HG03520 (cell line): ENCODE data around the gene GRAMD1A.
"Not testable (repeated sequence)": the region's sequence is repeated elsewhere in the genome, so short reads cannot be mapped to it uniquely, and the experiment has no call there.

Experiments
- ATAC-seq: cut with Tn5 transposase; IDR thresholded peaks from one replicate; pipeline ENCODE4 v1.9.1; 2021; ENCODE audit warnings: mild to moderate bottlenecking, moderate library complexity; ENCODE audit not compliant: unreplicated experiment

Gene GRAMD1A

DNA sequence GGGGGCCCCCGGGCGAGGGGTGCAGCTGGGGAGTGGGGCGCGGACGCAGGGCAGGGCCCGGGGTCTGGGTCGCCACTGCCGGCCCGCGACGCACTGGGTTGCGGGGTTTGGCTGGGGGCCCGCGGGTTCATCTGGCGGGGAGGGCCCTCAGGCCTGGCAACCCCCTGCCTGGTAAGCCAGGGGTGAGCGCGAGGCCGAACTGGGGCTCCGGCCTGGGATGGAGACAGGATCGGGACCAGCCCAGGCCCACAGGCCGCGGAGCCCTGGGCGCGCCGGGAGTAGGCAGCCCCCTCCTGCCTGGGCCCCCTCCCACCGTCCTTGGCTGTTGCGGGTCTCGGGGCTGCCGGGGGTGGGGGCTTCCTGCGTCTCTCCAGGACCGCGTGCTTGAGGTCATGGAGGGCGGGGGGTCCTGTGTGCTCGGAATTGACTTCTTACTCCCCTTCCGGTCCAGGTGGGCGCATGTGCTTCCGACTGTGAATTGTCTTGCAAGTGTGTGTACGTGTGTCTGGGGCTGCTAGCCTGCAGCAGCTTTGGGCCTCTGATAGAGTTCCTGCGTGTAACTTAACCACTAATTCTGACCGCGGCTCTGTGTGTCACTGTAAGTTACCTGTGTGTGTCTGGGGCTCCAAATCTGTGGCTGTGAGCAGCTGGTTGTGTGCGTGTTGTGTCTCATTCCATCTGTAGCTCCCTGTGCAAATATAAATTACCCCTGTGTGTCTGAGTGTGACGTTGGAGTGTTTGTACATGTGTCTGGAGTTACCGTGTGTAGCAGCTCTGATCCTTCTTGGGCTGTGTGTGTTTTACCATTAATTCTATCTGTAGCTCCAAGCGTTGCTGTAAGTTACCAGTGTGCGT, 751 bp downstream of the GRAMD1A start:
- ATAC-seq = no peak

DNA sequence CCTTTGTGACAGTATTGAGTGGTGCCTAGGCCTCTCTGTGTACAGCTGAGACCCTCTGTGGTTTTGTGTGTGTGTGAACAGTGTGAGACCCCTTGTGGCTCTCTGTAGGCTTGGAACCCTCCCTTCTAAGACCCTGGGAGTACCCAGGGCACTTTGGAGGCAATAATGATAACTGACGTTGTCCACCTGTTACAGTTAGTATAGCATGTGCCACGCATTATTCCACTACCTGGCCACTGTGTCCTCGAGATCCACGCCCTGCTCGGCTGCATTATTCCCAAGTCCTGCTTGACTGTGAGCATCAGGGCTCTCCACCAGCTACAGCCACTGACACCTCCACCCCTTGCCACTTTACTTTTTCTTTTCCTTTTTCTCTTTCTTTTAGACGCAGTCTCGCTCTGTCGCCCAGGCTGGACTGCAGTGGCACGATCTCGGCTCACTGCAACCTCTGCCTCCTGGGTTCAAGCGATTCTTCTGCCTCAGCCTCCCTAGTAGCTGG, 2.0 kb downstream of the GRAMD1A start:
- no peak for ATAC-seq

DNA sequence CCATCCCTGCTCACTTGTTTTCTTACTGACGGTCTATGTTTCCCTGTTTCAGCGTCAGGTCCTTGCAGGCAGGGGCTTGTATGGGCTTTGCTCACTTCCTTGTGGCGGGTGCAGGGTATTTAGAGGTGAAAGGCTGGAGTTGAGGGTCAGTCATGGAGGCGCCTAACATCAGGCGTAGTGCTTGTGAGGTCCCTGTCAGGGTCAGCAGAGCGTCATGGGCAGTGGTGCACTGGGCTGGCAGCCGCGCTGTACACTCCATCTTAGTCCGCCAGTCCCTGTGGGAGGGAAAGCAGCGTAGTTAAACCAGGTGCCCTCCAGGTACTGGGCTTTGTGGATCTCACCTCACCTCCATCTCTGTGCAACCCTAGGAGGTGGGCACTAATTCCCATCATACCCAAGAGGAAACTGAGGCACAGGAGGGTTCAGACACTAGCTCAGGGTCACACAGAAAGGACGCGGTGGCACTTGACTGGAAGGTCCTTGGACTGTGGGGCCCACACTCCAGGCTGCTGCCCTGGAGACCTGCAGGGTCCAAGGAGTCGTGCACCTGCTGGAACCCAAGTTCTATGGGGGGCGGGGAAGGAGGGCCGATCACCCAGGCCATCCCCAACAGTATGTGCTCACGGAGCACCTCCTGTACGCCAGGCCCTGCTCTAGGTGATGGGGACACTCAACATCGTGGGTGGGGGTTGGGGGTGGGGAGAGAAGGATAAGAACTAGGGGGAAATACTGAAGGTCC, 4.6 kb downstream of the GRAMD1A start:
- no peak for ATAC-seq

GRCh38 chr19:35005256-35005977, 5.3 kb downstream of the GRAMD1A start:
- no peak for ATAC-seq

GRCh38 chr19:35006007-35006341, 5.9 kb downstream of the GRAMD1A start:
- not testable (repeated sequence) for ATAC-seq

- no peak for ATAC-seq
Measured at GRCh38 chr19:35006342-35006998, 6.3 kb downstream of the GRAMD1A start.

DNA sequence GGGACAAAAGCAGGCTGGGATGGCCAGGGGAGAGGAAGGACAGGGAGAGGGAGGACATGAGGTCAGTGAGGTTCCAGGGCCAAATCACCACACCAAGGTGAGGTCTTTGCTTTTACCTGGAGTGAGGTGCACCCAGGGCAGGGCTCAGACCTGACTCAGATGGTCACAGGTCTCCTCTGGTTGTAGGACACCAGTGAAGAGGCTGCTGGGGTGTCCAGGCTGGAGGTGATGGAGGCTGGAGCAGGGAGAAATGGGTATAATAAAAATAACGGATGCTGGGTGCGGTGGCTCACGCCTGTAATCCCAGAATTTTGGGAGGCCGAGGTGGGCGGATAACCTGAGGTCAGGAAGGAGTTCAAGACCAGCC, 6.9 kb downstream of the GRAMD1A start:
- ATAC-seq = no peak

GRCh38 chr19:35007427-35007826, 7.3 kb downstream of the GRAMD1A start:
- not testable (repeated sequence) for ATAC-seq

DNA sequence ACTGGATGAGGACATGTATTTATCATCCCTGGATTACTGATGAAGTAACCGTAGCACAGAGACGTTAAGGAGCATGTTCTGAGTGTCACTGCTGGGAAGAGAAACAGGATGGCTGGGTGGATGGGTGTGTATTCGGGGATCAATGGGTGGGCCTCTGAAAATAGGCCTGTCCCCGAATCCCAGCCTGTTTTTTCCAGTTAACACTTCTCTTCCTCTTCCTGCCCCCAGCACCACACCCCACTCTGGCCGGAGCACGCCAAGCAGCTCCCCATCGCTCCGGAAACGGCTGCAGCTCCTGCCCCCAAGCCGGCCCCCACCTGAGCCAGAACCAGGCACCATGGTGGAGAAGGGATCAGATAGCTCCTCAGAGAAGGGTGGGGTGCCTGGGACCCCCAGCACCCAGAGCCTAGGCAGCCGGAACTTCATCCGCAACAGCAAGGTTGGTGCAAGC, 8.8 kb downstream of the GRAMD1A start:
- ATAC-seq = no peak

DNA sequence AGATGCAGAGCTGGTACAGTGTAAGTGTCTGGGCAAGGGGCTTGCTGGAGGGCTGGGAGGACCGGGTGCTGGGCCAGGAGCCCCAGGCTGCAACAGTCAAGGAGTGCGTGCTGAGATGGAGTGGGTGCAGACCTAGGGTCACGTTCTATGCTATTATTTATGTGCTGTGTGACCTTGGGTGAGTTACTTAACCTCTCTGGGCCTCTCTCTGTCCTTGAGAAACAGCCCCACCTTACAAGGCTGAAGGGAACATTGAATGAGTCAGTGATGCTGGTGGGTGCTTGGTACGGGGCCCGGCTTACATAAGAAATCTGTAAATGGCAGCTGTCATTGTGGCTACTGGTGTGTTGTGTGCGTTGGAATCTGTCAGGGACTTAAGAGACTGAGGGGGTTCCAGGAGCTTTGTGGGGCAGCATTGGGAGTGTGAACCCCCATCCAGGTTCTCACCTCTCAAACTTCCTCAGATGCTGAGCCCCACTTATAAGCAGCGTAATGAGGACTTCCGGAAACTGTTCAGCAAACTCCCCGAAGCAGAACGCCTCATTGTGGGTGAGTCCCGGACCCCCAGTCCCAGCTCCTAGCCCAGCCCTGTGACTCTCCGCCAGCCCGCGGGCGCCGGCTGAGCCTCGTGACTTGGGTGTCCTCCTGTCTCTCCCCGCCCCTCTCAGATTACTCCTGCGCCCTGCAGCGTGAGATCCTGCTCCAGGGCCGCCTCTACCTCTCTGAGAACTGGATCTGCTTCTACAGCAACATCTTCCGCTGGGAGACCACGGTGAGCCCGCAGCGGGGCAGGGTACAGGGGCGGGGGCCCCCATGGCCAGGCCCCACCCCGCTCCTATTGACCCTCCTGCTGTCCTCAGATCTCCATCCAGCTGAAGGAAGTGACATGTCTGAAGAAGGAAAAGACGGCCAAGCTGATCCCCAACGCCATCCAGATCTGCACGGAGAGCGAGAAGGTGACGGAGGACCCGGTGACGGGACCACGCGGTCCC, 9.6 kb downstream of the GRAMD1A start:
- no peak for ATAC-seq

- no peak for ATAC-seq
Measured at GRCh38 chr19:35011091-35011689, 11.1 kb downstream of the GRAMD1A start.

GRCh38 chr19:35011737-35012682, 11.9 kb downstream of the GRAMD1A start:
- no peak for ATAC-seq

DNA sequence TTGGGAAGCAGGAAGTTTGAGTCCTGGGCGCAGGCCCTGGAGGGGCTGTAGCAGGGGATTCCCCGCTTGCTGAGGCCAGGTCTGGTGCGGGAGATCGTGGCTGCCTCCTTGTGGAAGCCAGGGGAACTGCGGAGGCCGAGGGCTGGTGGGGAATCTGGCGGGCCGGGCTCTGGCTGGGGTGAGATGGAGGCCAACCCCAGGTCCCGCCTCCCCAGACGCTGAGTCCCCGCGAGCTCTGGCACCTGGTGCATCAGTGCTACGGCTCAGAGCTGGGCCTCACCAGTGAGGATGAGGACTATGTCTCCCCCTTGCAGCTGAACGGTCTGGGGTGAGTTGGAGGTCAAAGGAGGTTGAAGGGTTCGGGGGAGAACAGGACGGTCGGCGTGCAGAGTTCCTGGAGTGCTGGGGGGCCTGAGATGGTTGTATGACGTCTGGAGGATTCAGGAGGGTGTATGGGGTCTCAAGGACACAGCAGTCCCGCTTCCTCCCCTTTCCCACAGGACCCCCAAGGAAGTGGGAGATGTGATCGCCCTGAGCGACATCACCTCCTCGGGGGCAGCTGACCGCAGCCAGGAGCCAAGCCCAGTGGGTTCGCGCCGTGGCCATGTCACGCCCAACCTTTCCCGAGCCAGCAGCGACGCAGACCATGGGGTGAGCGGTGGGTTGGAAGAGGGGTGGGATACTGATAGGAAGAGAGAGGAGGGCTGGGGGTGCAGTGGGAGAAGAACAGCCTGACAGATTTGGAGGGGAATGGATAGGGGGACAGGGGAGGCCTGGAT, 13.1 kb downstream of the GRAMD1A start:
- ATAC-seq = no peak

DNA sequence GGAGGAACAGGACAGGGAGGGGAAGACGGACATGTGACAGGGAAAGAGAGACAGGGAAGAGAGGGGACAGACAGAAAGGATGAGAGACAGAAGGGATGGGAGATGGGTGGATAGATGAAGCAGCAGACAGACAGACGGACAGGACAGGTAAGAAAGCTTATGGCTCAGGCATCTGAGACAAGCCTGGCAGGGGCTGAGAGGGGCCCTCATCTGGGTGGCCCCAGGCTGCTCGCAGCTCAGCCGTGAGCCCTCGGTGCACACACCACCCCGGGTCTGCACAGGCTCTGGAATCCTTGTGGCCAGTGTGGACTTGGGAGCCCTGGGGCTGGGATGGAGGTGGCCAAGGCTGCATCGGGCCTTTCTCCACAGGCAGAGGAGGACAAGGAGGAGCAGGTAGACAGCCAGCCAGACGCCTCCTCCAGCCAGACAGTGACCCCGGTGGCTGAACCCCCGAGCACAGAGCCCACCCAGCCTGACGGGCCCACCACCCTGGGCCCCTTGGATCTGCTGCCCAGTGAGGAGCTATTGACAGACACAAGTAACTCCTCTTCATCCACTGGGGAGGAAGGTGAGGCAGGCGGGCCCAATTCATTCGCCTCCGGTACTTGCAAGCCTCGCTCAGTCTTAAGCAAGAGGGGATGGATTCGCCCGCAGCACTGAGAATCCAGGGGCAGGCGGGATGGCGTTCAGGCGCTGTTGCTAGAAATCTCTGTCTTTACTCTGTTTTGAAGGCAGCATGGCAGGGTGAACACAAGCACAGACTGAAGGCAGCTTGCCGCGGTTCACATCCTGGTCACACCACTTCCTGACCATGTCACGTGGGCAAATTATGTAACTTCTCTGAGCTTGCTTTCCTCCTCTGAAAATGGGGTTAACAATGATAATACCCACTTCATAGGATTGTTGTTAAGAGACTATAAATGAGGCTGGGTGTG, 14.0 kb downstream of the GRAMD1A start:
- no peak for ATAC-seq

DNA sequence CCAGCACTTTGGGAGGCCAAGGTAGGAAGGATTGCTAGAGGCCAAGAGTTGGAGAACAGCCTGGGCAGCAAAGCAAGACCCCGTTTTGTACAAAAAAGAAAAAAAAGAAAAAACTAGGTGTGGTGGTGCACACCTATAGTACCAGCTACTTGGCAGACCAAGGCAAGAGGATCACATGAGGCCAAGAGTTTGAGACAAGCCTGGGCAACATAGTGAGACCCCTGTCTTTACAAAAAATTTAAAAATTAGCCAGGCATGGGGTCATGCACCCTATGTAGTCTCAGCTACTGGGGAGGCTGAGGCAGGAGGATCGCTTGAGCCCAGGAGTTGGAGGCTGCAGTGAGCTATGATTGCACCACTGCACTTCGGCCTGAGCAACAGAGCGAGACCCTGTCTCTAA, 14.7 kb downstream of the GRAMD1A start:
- not testable (repeated sequence) for ATAC-seq

- no peak for ATAC-seq
Measured at GRCh38 chr19:35015270-35015953, 15.3 kb downstream of the GRAMD1A start.
